Activated T-cell treated with anti-CD3 and anti-CD28 coated beads, Interleukin-2, amount 50 U/mL, for 4 hours (primary cell): ENCODE measurements around the gene HSPBP1. TPM values are rescaled to one million over a fixed set of nuclear protein-coding genes. Genes with fewer than 3 reads are reported as not detected.
"Not testable (repeated sequence)": the region's sequence is repeated elsewhere in the genome, so short reads cannot be mapped to it uniquely, and the experiment has no call there.

ENCODE experiments used
- ATAC-seq, 2 donors: fragments of 200-7000 bp; cut with Tn5 transposase; one replicate each; pipeline ENCODE4 v1.10.0; 2021
- DNase-seq: peaks from one replicate; pipeline ENCODE4 v3.0.0-alpha.2; 2020
- H3K27me3 Mint-ChIP-seq: one replicate; pipeline ENCODE4 v1.8.0; 2021; ENCODE audit warnings: low read depth, mixed read lengths
- H3K36me3 Mint-ChIP-seq: one replicate; pipeline ENCODE4 v1.8.0; 2022; ENCODE audit warnings: mixed read lengths; ENCODE audit not compliant: insufficient read depth
- H3K4me1 Mint-ChIP-seq: one replicate; pipeline ENCODE4 v1.8.0; 2021; ENCODE audit warnings: low read depth, mixed read lengths
- H3K4me3 Mint-ChIP-seq: one replicate; pipeline ENCODE4 v1.8.0; 2021; ENCODE audit warnings: mild to moderate bottlenecking, moderate library complexity, mixed read lengths
- H3K9me3 Mint-ChIP-seq: one replicate; pipeline ENCODE4 v1.8.0; 2021; ENCODE audit warnings: mixed read lengths
- total RNA-seq, 3 donors: library from RNA; stranded (reverse); gene quantifications; one replicate each; pipeline ENCODE4 v1.2.1, GENCODE V29; 2021

The HSPBP1 gene
- total RNA-seq, 3 donors from 2014 or later = 113 to 139 (median 121) TPM

GRCh38 chr19:55231391-55232285 is 48.3 kb downstream of the HSPBP1 start:
- no peaks in the 10 kb centered on the region for H3K4me1 Mint-ChIP-seq
- no peak for ATAC-seq
- H3K27me3 Mint-ChIP-seq = no peaks in the 10 kb centered on the region
- H3K36me3 Mint-ChIP-seq = peaks cover 40% of the 10 kb centered on the region
- DNase-seq = no peak
- no peak overlapping the region for H3K4me3 Mint-ChIP-seq
- no peaks in the 10 kb centered on the region for H3K9me3 Mint-ChIP-seq

DNA sequence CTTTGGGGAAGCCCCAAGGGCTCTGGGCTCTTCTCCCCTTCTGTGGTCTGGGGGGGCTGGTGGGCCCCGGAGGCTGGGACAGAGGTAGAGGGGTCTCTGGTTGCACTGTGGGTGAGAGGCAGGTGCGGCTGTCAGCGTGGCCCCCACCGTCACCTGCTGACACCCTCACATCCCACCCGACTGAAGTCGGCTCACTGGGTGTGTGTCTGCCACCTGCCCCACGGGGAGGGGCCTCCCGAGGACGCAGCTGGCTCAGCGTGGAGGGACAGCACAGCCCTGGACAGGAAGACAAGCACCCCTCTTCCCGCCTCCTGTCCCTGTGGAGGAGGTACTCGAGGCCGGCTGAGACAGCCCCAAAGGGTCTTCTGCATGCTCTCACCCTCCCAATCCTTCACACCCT is 49.1 kb downstream of the HSPBP1 start:
- Mint-ChIP-seq H3K27me3 (no peaks in the 10 kb centered on the region), H3K36me3 (peaks cover 33% of the 10 kb centered on the region), H3K9me3 (no peaks in the 10 kb centered on the region)

GRCh38 chr19:55230329-55230728 is 49.6 kb downstream of the HSPBP1 start:
- ATAC-seq = no peak
- Mint-ChIP-seq H3K4me1 (peaks cover 2% of the 10 kb centered on the region), H3K4me3 (no peak overlapping the region), H3K9me3 (no peaks in the 10 kb centered on the region), H3K36me3 (peaks cover 36% of the 10 kb centered on the region), H3K27me3 (no peaks in the 10 kb centered on the region)
- DNase-seq = no peak

More for the DNA sequence above, 49.1 kb downstream of the HSPBP1 start:
- Mint-ChIP-seq H3K4me3 (no peak overlapping the region), H3K4me1 (no peaks in the 10 kb centered on the region)
- DNase-seq = no peak
- no peak for ATAC-seq

DNA sequence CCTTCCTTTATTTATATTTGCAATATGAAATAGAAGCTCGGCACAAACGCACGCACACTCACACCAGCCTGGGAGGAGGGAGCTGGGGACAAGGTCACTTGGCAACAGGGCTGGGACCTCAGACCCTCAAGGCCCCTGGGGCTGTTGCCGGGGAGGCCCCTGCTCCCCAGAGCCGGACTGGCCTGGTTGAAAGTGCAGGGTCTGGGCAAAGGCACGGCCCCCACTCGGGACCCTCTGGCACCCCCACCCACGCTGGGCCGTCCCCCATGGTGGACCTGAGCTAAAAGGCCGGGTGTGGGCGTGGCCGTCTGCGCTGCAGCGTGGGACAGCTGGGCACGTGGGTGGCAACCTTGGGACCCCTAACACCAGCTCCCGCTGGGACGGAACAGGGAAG is 50.1 kb downstream of the HSPBP1 start:
- peaks cover 2% of the 10 kb centered on the region for H3K4me1 Mint-ChIP-seq
- no peaks in the 10 kb centered on the region for H3K9me3 Mint-ChIP-seq
- no peaks in the 10 kb centered on the region for H3K27me3 Mint-ChIP-seq
- peaks cover 31% of the 10 kb centered on the region for H3K36me3 Mint-ChIP-seq
- no peak overlapping the region for H3K4me3 Mint-ChIP-seq
- ATAC-seq (no peak), DNase-seq (no peak)

DNA sequence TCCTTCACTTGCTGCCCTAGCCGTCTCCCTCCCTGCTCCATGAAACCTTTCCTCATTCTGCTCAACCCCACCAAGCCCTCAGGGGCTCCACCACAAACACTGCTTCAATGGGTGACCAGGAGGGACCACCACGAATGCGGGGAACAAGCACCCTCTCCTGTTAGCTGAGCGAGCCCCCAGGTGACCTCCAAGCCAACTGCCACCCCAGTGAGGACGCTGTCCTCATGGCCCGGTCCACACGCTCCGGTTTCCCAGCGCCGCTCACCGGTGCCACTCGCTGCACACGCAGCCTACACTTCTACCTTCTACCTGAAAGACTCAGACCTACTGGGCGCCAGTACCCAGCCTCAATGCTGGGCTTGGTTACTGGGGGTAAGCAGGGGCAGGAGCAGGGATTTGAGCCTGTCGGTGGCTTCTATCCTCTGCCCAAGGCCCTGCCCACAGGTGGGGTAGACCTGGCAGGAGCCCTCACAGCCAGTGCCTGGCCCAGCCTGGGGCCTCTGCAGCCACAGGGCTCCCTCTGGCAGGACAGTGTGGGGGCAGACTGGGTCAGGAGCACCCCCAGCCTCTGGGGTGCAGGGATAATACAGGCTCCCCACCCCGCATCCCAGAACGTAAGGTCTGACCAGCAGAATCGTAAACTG is 50.6 kb downstream of the HSPBP1 start:
- DNase-seq (no peak), ATAC-seq (no peak)
- Mint-ChIP-seq H3K36me3 (peaks cover 26% of the 10 kb centered on the region), H3K4me3 (no peak overlapping the region), H3K27me3 (no peaks in the 10 kb centered on the region), H3K4me1 (peaks cover 2% of the 10 kb centered on the region), H3K9me3 (no peaks in the 10 kb centered on the region)

DNA sequence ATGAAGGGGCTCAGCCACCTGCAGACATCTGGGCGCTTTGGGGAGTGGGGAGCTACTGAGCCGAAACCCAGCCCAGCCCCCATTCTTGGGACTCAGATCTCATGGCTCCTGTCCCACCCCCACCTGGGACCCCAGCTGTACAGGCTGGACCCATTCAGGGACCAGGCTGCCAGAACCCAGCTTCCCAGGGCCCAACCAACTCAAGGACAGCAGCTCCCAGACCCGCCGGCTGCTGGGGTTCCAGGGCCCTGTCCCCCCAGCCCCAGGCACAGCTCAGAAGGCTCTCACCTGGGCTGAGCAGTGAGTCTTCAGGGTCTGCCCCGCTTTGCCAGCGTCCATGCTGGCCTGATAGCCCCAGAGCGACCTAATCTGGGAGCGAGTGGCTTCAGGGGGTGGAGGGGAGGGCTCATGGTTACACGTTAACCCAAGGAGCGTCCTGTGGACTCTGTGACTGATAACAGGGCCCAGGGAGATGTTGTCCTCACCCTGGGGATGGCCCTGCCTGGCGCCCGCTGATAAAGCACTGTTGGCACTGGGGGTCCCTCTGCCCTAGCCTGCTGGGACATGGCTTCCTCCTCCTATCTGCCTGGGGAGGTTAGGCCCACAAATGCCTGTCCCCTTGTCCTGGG is 51.4 kb downstream of the HSPBP1 start, which contains the start of gene TMEM86B:
TMEM86B (minus strand) TSS at position 361 of the 629 bp plus-strand sequence; CDS start at position 339, 22 bp downstream.
- no peak for ATAC-seq
- Mint-ChIP-seq H3K9me3 (no peaks in the 10 kb centered on the region), H3K36me3 (peaks cover 23% of the 10 kb centered on the region), H3K4me1 (peaks cover 2% of the 10 kb centered on the region), H3K4me3 (no peak within 1 kb of the TSS), H3K27me3 (no peaks in the 10 kb centered on the region)
- DNase-seq = no peak

- no peaks in the 10 kb centered on the region for H3K9me3 Mint-ChIP-seq
Observed at GRCh38 chr19:55228015-55228391, 51.9 kb downstream of the HSPBP1 start.

DNA sequence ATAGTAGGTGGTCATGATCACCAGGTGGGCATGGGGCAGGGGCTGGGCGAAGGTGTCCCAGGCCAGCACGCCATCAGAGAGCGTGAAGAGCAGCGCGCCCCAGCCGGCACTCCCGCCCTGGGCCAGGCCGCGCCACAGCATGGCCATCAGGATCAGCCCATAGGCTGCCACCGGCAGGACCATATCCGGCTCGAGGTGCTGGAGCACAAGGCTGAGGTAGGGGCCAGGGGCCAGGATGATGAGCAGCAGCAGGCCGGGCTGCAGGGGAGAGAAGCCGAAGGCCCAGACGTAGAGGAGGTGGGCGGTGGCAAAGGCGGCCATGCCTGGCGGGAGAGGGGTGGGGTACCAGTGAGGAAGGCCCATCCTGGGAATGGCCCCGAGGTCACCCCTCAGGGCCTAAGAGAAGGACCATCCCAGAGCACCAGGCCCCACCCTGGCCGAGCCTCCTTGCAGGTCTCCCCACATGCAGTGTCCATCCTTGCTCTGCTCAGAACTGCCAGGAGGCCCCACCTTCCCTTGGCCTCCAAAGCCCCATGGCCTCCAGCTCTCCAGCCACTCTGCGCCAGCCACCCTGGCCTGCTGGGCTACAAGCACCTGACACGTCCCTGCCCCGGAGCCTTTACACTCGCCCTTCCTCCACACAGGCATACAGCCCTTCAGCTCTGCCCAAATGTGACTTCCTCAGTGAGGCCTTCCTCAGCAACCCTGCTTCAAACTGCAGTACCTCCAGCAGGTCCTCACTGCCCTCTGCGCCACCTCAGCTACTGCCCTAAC is 52.5 kb downstream of the HSPBP1 start:
- ATAC-seq = no peak
- DNase-seq = no peak
- Mint-ChIP-seq H3K4me3 (no peak overlapping the region), H3K9me3 (no peaks in the 10 kb centered on the region), H3K27me3 (no peaks in the 10 kb centered on the region), H3K36me3 (peaks cover 14% of the 10 kb centered on the region), H3K4me1 (peaks cover 2% of the 10 kb centered on the region)

More at GRCh38 chr19:55228015-55228391, 51.9 kb downstream of the HSPBP1 start:
- DNase-seq = no peak
- no peak overlapping the region for H3K4me3 Mint-ChIP-seq
- peaks cover 18% of the 10 kb centered on the region for H3K36me3 Mint-ChIP-seq
- no peaks in the 10 kb centered on the region for H3K27me3 Mint-ChIP-seq
- peaks cover 2% of the 10 kb centered on the region for H3K4me1 Mint-ChIP-seq
- no peak for ATAC-seq

DNA sequence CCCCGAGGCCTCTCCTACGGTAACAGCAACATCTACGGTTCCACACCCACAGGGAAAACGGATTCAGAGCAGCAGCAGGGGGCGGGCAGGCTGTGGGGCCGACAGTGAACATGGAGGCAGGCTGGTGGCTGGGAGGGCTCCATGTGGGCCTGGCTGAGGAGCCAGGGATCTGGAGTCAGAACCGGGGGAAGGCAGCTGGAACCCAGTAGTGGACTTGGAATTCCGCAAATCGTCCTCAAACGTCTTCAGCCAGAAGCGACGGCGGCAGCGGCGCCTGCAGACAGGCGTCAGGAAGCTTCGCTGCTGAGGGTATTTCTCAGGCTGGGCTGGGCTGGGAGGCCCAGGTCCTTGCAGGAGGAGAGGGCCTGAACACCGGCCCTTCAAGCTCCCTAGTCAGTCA is 53.1 kb downstream of the HSPBP1 start:
- no peaks in the 10 kb centered on the region for H3K27me3 Mint-ChIP-seq
- no peak overlapping the region for H3K4me3 Mint-ChIP-seq
- H3K9me3 Mint-ChIP-seq = no peaks in the 10 kb centered on the region
- peaks cover 10% of the 10 kb centered on the region for H3K36me3 Mint-ChIP-seq
- no peak for ATAC-seq
- DNase-seq = no peak
- H3K4me1 Mint-ChIP-seq = peaks cover 2% of the 10 kb centered on the region

DNA sequence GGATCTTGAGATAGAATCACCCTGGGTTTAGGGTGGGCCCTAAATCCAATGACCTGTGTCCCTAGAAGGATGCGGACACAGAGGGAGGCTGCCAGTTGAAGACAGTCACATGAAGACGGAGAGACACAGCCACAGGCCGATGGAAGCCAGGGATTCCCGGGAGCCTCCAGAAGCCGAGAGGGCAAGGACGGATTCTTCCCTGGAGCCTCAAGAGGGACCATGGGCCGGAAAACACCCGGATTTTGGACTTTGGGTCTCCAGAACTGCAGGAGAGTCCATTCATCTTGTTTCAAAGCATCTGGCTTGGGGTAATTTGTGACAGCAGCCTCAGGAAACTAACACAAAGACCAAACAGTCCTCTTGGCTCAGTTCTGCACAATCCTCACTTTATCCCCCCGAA is 53.6 kb downstream of the HSPBP1 start:
- H3K4me3 Mint-ChIP-seq = no peak overlapping the region
- peaks cover 2% of the 10 kb centered on the region for H3K4me1 Mint-ChIP-seq
- DNase-seq = no peak
- ATAC-seq = no peak
- peaks cover 13% of the 10 kb centered on the region for H3K36me3 Mint-ChIP-seq
- no peaks in the 10 kb centered on the region for H3K27me3 Mint-ChIP-seq
- H3K9me3 Mint-ChIP-seq = peaks cover 3% of the 10 kb centered on the region

DNA sequence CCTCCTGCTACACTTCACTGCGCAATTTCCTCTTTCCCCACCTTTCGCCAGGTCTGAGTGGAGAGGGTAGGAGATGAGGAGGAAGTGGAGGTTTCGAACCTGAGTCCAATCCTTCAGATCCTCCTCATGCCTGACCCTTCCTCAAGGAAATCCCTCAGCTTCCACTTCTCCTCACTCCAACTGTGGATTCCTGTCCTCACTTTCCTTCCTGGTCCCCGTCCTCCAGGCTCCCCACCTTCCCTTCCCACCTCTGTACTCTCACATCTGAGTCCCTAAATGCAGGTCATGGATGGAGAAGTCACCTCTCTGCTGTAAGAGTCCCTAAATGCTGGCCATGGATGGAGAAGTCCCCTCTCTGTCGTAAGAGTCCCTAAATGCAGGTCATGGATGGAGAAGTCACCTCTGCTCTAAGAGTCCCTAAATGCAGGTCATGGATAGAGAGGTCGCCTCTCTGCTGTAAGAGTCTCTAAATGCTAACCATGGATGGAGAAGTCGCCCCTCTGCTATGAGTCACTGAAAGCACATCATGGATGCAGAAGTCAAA is 54.4 kb downstream of the HSPBP1 start:
- H3K9me3 Mint-ChIP-seq = peaks cover 9% of the 10 kb centered on the region
- ATAC-seq (no peak), DNase-seq (no peak)
- H3K36me3 Mint-ChIP-seq = peaks cover 15% of the 10 kb centered on the region
- peaks cover 2% of the 10 kb centered on the region for H3K4me1 Mint-ChIP-seq
- H3K27me3 Mint-ChIP-seq = no peaks in the 10 kb centered on the region
- no peak overlapping the region for H3K4me3 Mint-ChIP-seq

GRCh38 chr19:55224679-55225414 is 55.1 kb downstream of the HSPBP1 start:
- Mint-ChIP-seq H3K9me3 (peaks cover 12% of the 10 kb centered on the region), H3K36me3 (peaks cover 18% of the 10 kb centered on the region)
- not testable (repeated sequence) for ATAC-seq, H3K27me3 Mint-ChIP-seq, H3K4me1 Mint-ChIP-seq, H3K4me3 Mint-ChIP-seq, DNase-seq

DNA sequence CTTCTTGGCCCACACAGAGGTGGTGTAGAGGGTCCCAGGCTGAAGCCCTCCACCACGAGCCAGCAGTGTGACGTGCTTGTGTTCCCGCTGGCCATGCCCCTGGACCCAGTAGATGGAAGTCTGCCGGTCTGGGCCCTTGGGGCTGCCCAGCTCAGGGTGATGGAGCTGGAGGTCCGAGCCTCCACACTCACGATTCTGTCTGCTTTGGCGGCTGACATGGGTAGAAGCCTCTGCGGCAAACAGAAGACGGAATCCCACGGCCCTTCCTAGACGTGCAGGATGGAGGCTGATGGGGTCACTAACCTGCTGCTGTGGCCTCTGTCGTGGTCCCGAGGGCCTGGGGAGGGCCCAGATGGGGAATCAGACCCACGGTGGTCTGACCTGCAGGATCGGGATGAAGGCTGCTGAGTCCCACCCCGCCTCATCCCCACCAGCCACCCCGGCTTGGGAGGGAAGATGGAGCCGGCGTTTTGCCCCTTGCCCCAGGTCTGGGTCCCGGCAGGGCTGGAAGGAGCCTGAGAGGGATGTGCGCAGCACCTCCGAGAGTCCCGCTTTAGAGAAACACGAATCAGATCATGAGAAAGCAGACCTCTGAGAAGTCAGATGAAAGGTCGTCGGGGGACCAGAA is 55.8 kb downstream of the HSPBP1 start:
- Mint-ChIP-seq H3K4me3 (no peak overlapping the region), H3K36me3 (peaks cover 18% of the 10 kb centered on the region)
- ATAC-seq = no peak

More for the DNA sequence above, 55.8 kb downstream of the HSPBP1 start:
- no peak for DNase-seq
- Mint-ChIP-seq H3K27me3 (no peaks in the 10 kb centered on the region), H3K9me3 (peaks cover 12% of the 10 kb centered on the region), H3K4me1 (peaks cover 2% of the 10 kb centered on the region)
